Tibial artery (tissue), 4 donors: ENCODE measurements around the gene SPIRE2.

Source experiments
- DNase-seq, 2 donors: peaks; one replicate each; pipeline ENCODE4 v3.0.0-alpha.2; 2019
- H3K27ac ChIP-seq, 2 donors: fragments of 200-600 bp; sonication (generic) in 1 of 2; 1 replicate in 1 of 2; 2 replicates in 1 of 2; pipeline ENCODE4 v1.5.1; 2018 to 2019; ENCODE audit warnings: mild to moderate bottlenecking in 1 of 2
- H3K27me3 ChIP-seq, 2 donors: fragments of 200-600 bp; sonication (generic) in 1 of 2; one replicate each; pipeline versions ENCODE4 v1.5.1 to v1.6.0; 2016 to 2019
- H3K36me3 ChIP-seq, 3 donors: fragments of 200-600 bp; sonication (generic) in 2 of 3; one replicate each; pipeline ENCODE4 v1.5.1; 2016 to 2019; ENCODE audit warnings: mild to moderate bottlenecking in 2 of 3
- H3K4me1 ChIP-seq, 4 donors: fragments of 200-600 bp; sonication (generic) in 2 of 4; 1 replicate in 3 of 4; 2 replicates in 1 of 4; pipeline ENCODE4 v1.5.1; 2016 to 2019
- H3K4me3 ChIP-seq, 2 donors: fragments of 200-600 bp; sonication (generic) in 1 of 2; 1 replicate in 1 of 2; 2 replicates in 1 of 2; pipeline ENCODE4 v1.5.1; 2018 to 2019; ENCODE audit warnings: mild to moderate bottlenecking in 2 of 2
- H3K9me3 ChIP-seq, 3 donors: fragments of 200-600 bp; sonication (generic) in 1 of 3; one replicate each; pipeline ENCODE4 v1.5.1; 2016 to 2019
- intact Hi-C: fragments of 100-400 bp; cut with DNase I; formaldehyde crosslinking; loops from one replicate; pipeline ENCODE4 v1.15.0; 2023; ENCODE audit warnings: low total_unique reads
- TF ChIP-seq, protein P1 (sequence below), 2 experiments: fragments of 200-600 bp in 1 of 2; fragments of 450-650 bp in 1 of 2; IDR thresholded peaks; one replicate each; pipeline ENCODE4 v1.5.1; 2017 to 2019; ENCODE audit warnings: antibody characterized with exemption in 2 of 2, mild to moderate bottlenecking in 1 of 2, moderate library complexity in 1 of 2

SPIRE2 gene

DNA sequence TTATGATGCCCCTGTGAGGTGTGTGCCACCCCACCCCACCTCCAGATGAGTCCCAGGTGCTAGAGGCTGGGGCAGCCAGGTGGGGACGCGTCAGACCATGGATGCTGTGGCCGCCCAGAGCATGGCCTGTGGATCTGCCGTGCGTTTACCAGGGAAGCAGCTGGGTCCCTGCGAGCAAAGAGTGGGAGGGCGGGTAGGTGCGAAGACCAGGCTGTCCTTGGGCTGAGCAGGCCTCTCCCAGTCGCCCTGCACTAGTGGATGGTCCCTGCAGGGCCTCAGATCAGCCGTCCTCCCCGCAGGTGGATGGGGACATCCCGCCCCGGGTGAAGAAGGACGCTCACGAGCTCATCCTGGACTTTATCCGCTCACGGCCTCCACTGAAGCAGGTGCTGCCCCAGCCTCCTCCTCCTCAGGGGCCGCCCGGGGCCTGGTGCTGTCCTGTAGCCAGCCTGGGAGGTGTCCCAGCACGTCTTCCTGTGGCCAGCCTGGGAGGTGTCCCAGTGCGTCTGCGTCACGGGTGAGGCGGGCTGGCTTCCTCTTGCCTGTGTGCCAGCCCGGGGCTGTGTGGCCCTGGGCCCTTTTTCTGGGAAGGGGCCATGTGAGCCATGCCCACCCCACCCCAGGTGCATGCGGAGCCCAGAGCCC, 27.1 kb downstream of the SPIRE2 start:
- no peak for DNase-seq
- Histone ChIP-seq H3K27ac (no peak overlapping the region), H3K4me3 (no peak overlapping the region), H3K27me3 (peaks cover 0 to 25% of the 10 kb centered on the region in 2 donors), H3K9me3 (no peaks in the 10 kb centered on the region), H3K36me3 (peaks cover 0 to 3% (median 0%) of the 10 kb centered on the region in 3 donors), H3K4me1 (peaks cover 0 to under 1% (median 0%) of the 10 kb centered on the region in 4 donors)
- intact Hi-C loops: no loop called here
- TF ChIP-seq, protein P1, sequence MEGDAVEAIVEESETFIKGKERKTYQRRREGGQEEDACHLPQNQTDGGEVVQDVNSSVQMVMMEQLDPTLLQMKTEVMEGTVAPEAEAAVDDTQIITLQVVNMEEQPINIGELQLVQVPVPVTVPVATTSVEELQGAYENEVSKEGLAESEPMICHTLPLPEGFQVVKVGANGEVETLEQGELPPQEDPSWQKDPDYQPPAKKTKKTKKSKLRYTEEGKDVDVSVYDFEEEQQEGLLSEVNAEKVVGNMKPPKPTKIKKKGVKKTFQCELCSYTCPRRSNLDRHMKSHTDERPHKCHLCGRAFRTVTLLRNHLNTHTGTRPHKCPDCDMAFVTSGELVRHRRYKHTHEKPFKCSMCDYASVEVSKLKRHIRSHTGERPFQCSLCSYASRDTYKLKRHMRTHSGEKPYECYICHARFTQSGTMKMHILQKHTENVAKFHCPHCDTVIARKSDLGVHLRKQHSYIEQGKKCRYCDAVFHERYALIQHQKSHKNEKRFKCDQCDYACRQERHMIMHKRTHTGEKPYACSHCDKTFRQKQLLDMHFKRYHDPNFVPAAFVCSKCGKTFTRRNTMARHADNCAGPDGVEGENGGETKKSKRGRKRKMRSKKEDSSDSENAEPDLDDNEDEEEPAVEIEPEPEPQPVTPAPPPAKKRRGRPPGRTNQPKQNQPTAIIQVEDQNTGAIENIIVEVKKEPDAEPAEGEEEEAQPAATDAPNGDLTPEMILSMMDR (IDR thresholded peaks at IDR 0.05): no peak

DNA sequence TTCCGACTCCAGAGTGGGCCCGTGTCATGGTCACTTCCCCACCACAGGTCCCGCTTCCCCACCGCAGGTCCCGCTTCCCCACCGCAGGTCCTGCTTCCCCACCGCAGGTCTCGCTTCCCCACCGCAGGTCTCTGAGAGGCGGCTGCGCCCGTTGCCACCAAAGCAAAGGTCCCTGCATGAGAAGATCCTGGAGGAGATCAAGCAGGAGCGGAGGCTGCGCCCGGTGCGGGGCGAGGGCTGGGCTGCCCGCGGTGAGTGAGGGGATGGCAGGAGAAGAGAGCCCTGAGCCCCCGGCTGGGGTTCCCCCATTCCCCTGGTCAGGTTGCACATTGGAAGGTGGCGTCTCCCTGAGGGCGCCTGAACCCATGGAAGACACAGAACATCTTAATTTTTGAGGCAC, 27.7 kb downstream of the SPIRE2 start:
- peaks cover 0 to 3% (median 0%) of the 10 kb centered on the region in 3 donors for H3K36me3 ChIP-seq
- H3K27ac ChIP-seq: no peak overlapping the region
- intact Hi-C loops: no loop called here
- TF ChIP-seq, protein P1 (IDR thresholded peaks at IDR 0.05): no peak
- peaks cover 0 to 6% (median 0%) of the 10 kb centered on the region in 4 donors for H3K4me1 ChIP-seq
- no peaks in the 10 kb centered on the region for H3K9me3 ChIP-seq
- no peak overlapping the region for H3K4me3 ChIP-seq
- peaks cover 0 to 30% of the 10 kb centered on the region in 2 donors for H3K27me3 ChIP-seq
- DNase-seq: no peak

DNA sequence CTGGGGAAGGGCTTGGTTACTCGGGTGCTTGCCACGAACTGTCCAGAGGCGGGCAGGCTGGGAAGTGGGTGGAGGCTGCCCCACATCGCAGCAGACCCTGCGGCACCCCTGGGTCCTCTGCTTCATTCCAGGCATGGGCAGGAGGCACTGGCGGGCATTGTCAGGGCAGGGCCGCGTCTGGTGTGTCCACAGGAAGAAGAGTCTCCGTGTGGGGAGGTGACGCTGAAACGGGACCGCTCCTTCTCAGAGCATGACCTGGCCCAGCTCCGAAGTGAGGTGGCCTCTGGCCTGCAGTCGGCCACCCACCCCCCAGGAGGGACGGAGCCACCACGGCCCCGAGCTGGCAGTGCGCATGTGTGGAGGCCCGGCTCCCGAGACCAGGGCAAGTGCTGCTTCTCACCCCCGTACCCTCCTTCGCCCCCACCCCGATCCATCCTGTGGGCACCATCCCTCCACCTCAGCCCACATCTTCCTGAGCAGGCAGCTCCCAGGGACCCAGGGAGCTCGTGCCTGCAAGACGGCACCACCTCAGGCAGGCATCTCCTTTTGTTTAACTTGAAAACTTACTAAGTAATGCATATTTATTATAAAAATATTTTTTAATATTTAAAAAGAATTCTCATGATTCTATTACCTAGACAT, 30.8 kb downstream of the SPIRE2 start:
- intact Hi-C loops: no loop called here
- H3K36me3 ChIP-seq: peaks cover 0 to 3% (median 0%) of the 10 kb centered on the region in 3 donors

DNA sequence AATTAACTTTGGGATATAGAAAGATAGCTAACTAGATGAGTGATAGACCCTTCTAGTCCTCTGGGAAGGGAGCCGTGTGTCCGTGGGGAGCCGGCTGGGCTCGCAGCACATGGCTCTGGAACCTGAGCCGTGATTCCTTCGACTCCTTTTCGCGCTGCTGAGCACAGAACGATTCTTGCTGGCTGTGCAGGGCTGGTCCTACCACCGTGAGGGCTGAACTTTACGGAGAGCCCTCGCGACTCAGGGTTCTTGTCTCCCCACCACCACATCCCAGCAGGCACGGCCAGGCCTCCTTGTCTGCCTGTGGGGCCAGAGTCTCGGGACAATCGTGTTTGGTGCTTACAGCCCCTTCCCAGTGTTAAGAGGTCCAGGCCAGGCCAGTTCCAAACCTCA, 31.3 kb downstream of the SPIRE2 start:
- intact Hi-C loops: no loop called here
- Histone ChIP-seq H3K36me3 (peaks cover 0 to 3% (median 0%) of the 10 kb centered on the region in 3 donors), H3K27ac (no peak overlapping the region), H3K4me3 (no peak overlapping the region), H3K27me3 (peaks cover 0 to 40% of the 10 kb centered on the region in 2 donors), H3K4me1 (peaks cover 0 to 6% (median 0%) of the 10 kb centered on the region in 4 donors), H3K9me3 (no peaks in the 10 kb centered on the region)
- TF ChIP-seq, protein P1 (IDR thresholded peaks at IDR 0.05): no peak
- no peak for DNase-seq

More for the DNA sequence above, 30.8 kb downstream of the SPIRE2 start:
- DNase-seq: no peak
- no peak overlapping the region for H3K27ac ChIP-seq
- TF ChIP-seq, protein P1 (IDR thresholded peaks at IDR 0.05): no peak
- peaks cover 0 to 6% (median 0%) of the 10 kb centered on the region in 4 donors for H3K4me1 ChIP-seq
- no peak overlapping the region for H3K4me3 ChIP-seq
- no peaks in the 10 kb centered on the region for H3K9me3 ChIP-seq
- peaks cover 0 to 40% of the 10 kb centered on the region in 2 donors for H3K27me3 ChIP-seq

DNA sequence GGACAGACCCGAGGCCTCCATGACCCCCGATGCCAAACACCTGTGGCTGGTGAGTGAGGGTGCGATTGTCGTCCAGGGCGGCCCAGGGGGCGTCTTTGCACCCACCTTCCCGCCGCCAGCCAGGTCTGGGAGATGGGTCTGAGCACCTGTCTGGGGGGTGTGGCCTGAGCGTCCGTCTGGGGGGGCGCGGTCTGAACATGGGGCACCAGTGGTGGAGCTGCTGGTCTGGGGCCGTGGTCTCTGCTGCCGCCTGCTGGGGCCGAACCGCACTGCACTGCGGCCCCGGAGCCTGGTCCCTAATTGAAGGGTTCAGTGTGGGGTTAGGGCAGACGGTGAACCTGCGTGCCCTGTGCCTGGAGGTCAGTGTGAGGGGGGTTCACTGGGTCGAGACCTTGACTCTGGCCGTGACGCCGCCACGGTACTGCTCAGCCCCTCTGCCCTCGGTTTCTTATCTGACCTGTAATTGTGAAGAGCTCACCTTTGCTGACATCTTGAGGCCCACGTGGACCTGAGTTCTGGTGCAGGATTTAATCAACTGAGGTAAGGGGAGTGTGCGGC, 32.6 kb downstream of the SPIRE2 start:
- intact Hi-C loops: no loop called here
- H3K4me3 ChIP-seq: no peak overlapping the region
- peaks cover 0 to 3% (median 0%) of the 10 kb centered on the region in 3 donors for H3K36me3 ChIP-seq
- H3K27me3 ChIP-seq: peaks cover 0 to 35% of the 10 kb centered on the region in 2 donors
- no peak overlapping the region for H3K27ac ChIP-seq
- TF ChIP-seq, protein P1 (IDR thresholded peaks at IDR 0.05): peak; percentile 83 to 91
- DNase-seq: peak; percentile 31 to 75
- H3K9me3 ChIP-seq: no peaks in the 10 kb centered on the region
- peaks cover 0 to 6% (median 0%) of the 10 kb centered on the region in 4 donors for H3K4me1 ChIP-seq
